Neural crest cell (in vitro differentiated cells): ENCODE measurements around the gene DOCK4. TPM values are rescaled to one million over a fixed set of nuclear protein-coding genes. Genes with fewer than 3 reads are reported as not detected.
"Not testable (repeated sequence)": the region's sequence is repeated elsewhere in the genome, so short reads cannot be mapped to it uniquely, and the experiment has no call there.

Experiments used
- DNase-seq: peaks from one replicate; pipeline ENCODE4 v3.0.0; 2021; ENCODE audit warnings: low read depth, mixed read lengths, low spot score
- H3K27ac Mint-ChIP-seq: one replicate; pipeline ENCODE4 v1.8.0; 2021; ENCODE audit warnings: mild to moderate bottlenecking, mixed read lengths; ENCODE audit not compliant: unreplicated experiment
- H3K27me3 Mint-ChIP-seq: 2 replicates; pipeline ENCODE4 v1.8.0; 2021; ENCODE audit warnings: low read depth, mild to moderate bottlenecking, mixed read lengths
- H3K36me3 Mint-ChIP-seq: 2 replicates; pipeline ENCODE4 v1.8.0; 2021; ENCODE audit warnings: low read depth, mild to moderate bottlenecking, mixed read lengths
- H3K4me1 Mint-ChIP-seq: 2 replicates; pipeline ENCODE4 v1.8.0; 2021; ENCODE audit warnings: mixed read lengths
- H3K4me3 Mint-ChIP-seq: one replicate; pipeline ENCODE4 v1.8.0; 2021; ENCODE audit warnings: mild to moderate bottlenecking, mixed read lengths
- H3K9me3 Mint-ChIP-seq: 2 replicates; pipeline ENCODE4 v1.8.0; 2021; ENCODE audit warnings: mixed read lengths
- CTCF ChIP-seq: fragments of 200-600 bp; sonication (generic); conservative IDR thresholded peaks from 2 replicates; pipeline ENCODE4 v1.5.0; 2021; ENCODE audit warnings: antibody characterized with exemption, mild to moderate bottlenecking
- total RNA-seq: library from RNA; stranded (reverse); gene quantifications from 2 replicates; pipeline ENCODE4 v1.2.1, GENCODE V29; 2021

The DOCK4 gene
- total RNA-seq, 1 donor from 2014 or later = 15.3 TPM

GRCh38 chr7:111918461-111918860 lies 287.7 kb downstream of the DOCK4 start:
- Mint-ChIP-seq H3K9me3 (no peaks in the 10 kb centered on the region), H3K27ac (no peak overlapping the region), H3K4me3 (no peak overlapping the region), H3K27me3 (no peaks in the 10 kb centered on the region), H3K36me3 (peaks cover 6% of the 10 kb centered on the region), H3K4me1 (peaks cover 3% of the 10 kb centered on the region)
- TF ChIP-seq CTCF = no peak
- DNase-seq = no peak

GRCh38 chr7:111917404-111917803 lies 288.8 kb downstream of the DOCK4 start:
- not testable (repeated sequence) for H3K9me3 Mint-ChIP-seq, H3K27ac Mint-ChIP-seq, H3K4me3 Mint-ChIP-seq, DNase-seq, H3K36me3 Mint-ChIP-seq, H3K4me1 Mint-ChIP-seq, H3K27me3 Mint-ChIP-seq

- H3K4me1 Mint-ChIP-seq = peaks cover 20% of the 10 kb centered on the region
- TF ChIP-seq CTCF = no peak
- H3K4me3 Mint-ChIP-seq = no peak overlapping the region
- peaks cover 6% of the 10 kb centered on the region for H3K36me3 Mint-ChIP-seq
- no peak for DNase-seq
- no peaks in the 10 kb centered on the region for H3K9me3 Mint-ChIP-seq
- no peak overlapping the region for H3K27ac Mint-ChIP-seq
- no peaks in the 10 kb centered on the region for H3K27me3 Mint-ChIP-seq
These were observed 291.9 kb downstream of the DOCK4 start for GRCh38 chr7:111914291-111914690.

GRCh38 chr7:111911166-111911961 lies 294.8 kb downstream of the DOCK4 start:
- Mint-ChIP-seq H3K27me3 (no peaks in the 10 kb centered on the region), H3K4me1 (peaks cover 17% of the 10 kb centered on the region), H3K27ac (no peak overlapping the region), H3K9me3 (peaks cover 3% of the 10 kb centered on the region), H3K4me3 (no peak overlapping the region), H3K36me3 (peaks cover 14% of the 10 kb centered on the region)
- TF ChIP-seq CTCF = no peak
- DNase-seq = no peak

GRCh38 chr7:111910656-111911055 lies 295.5 kb downstream of the DOCK4 start:
- H3K4me3 Mint-ChIP-seq = no peak overlapping the region
- no peak overlapping the region for H3K27ac Mint-ChIP-seq
- peaks cover 3% of the 10 kb centered on the region for H3K9me3 Mint-ChIP-seq
- peaks cover 17% of the 10 kb centered on the region for H3K4me1 Mint-ChIP-seq
- H3K36me3 Mint-ChIP-seq = peaks cover 16% of the 10 kb centered on the region
- H3K27me3 Mint-ChIP-seq = no peaks in the 10 kb centered on the region
- TF ChIP-seq CTCF = no peak
- no peak for DNase-seq

GRCh38 chr7:111908673-111909072 lies 297.5 kb downstream of the DOCK4 start:
- not testable (repeated sequence) for H3K4me3 Mint-ChIP-seq, H3K27ac Mint-ChIP-seq, H3K9me3 Mint-ChIP-seq, DNase-seq, H3K27me3 Mint-ChIP-seq
- Mint-ChIP-seq H3K36me3 (peaks cover 10% of the 10 kb centered on the region), H3K4me1 (peaks cover 17% of the 10 kb centered on the region)
